GM10248 (cell line): Measurements from ENCODE around the gene GPN2.

Source experiments
- CTCF ChIA-PET: fragments of 300-600 bp; sonication (Branson Sonifier 250); formaldehyde crosslinking; extraction: SDS; loops from one replicate; lab custom pipeline; 2021; ENCODE audit warnings: antibody characterized with exemption; lab: Yijun Ruan, JAX
- POLR2A ChIA-PET: fragments of 350-650 bp; sonication (Branson Sonifier 250); formaldehyde crosslinking; extraction: SDS; loops from one replicate; lab custom pipeline; 2020; ENCODE audit warnings: antibody characterized with exemption; lab: Yijun Ruan, JAX
- DNase-seq: peaks from one replicate; pipeline ENCODE4 v3.0.0; 2012; ENCODE audit errors: extremely low spot score
- CTCF ChIP-seq: IDR thresholded peaks from 2 replicates; pipeline ENCODE4 v1.5.1; 2012; ENCODE audit warnings: mild to moderate bottlenecking, low read depth; ENCODE audit errors: extremely low read depth, missing control alignments, control extremely low read depth

The GPN2 gene

GRCh38 chr1:26889551-26890466 lies at the start of gene GPN2:
Gene GPN2, minus strand, starts transcription at chr1:26890283. Its CDS starts 187 bp downstream, at chr1:26890096.
- ChIA-PET CTCF (interaction anchor here (0.8 to 5.0 kb wide), 9 partner anchors 9 to 362 kb away, joined by 3 to 33 read pairs (median 4); partner anchors contain the start of gene GPATCH3), POLR2A (interaction anchor here (0.5 to 2.2 kb wide), 5 partner anchors 10 to 404 kb away, joined by 3 to 11 read pairs (median 5); partner anchors contain the start of genes GPATCH3 and SLC9A1)
- peak; percentile 94 for DNase-seq
- TF ChIP-seq CTCF: no peak

- CTCF ChIA-PET: no interaction called here
- DNase-seq: no peak
- POLR2A ChIA-PET: no interaction called here
- TF ChIP-seq CTCF: no peak
Observed at GRCh38 chr1:26938659-26939025, 48.6 kb upstream of the GPN2 start.

GRCh38 chr1:26938004-26938658 lies 48.0 kb upstream of the GPN2 start:
- POLR2A ChIA-PET: no interaction called here
- CTCF ChIA-PET: interaction anchor here (1.3 kb wide), 2 partner anchors 11 to 60 kb away, joined by 4 to 5 read pairs; no protein-coding TSS in a partner anchor
- TF ChIP-seq CTCF: no peak
- no peak for DNase-seq

DNA sequence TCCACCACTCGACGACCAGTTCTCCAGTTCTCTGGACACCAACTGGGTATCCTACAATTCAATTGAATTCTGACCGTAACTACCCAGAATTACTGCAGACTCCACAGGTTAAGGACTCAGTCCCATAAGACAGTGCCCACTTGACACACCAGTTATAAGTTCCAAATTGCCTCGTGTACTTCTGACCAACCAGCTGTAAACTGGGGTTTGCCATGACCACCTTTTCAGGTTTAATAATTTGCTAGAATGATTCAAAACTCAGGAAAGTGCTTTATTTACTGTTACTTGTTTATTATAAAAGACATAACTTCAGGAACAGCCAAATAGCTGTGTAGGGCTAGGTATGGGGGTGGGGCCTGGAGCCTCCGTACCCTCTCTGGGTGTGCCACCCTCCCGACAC lies 46.7 kb upstream of the GPN2 start:
- TF ChIP-seq CTCF: no peak
- CTCF ChIA-PET: interaction anchor here (1.1 to 1.3 kb wide), 3 partner anchors 10 to 61 kb away, joined by 3 to 5 read pairs (median 4); no protein-coding TSS in a partner anchor
- no peak for DNase-seq
- POLR2A ChIA-PET: no interaction called here

DNA sequence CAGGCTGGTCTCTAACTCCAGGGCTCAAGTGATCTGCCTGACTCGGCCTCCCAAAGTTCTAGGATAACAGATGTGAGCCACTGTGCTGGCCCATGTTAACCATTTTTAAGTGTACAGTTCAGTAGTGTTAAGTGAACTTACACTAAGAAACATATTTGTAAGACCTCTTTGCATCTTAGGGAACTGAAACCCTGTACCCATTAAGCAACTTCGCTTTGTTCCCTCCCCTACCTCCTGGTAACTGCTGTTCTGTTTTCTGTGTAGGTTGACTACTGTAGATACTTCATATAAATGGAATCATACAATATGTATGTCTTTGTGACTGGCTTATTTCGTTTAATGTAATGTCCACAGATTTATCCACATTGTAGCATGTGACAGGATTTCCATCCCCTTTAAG lies 42.4 kb upstream of the GPN2 start:
- TF ChIP-seq CTCF: no peak
- DNase-seq: peak; percentile 71
- ChIA-PET POLR2A (no interaction called here), CTCF (no interaction called here)

GRCh38 chr1:26923711-26924110 lies 33.6 kb upstream of the GPN2 start:
- ChIA-PET POLR2A (interaction anchor here (0.7 to 0.9 kb wide), 2 partner anchors 34 to 58 kb away, joined by 3 read pairs; partner anchors contain the start of gene GPN2), CTCF (interaction anchor here (1.1 kb wide), 2 partner anchors 9 to 19 kb away, joined by 3 read pairs; partner anchors contain the start of gene NR0B2)
- no peak for DNase-seq
- no peak for TF ChIP-seq CTCF
